PC-3 (cell line): ENCODE results near the gene COX10.

ENCODE experiments used
- CTCF ChIP-seq: fragments of 300-600 bp; sonication (generic); conservative IDR thresholded peaks from 2 replicates; pipeline ENCODE4 v1.5.1; 2017; ENCODE audit warnings: antibody characterized with exemption, low read depth, mild to moderate bottlenecking, low read length
- EZH2 ChIP-seq: fragments of 300-600 bp; sonication (generic); IDR thresholded peaks from one replicate; pipeline ENCODE4 v1.6.1; 2017; ENCODE audit warnings: antibody characterized with exemption, mild to moderate bottlenecking, low read length; ENCODE audit not compliant: unreplicated experiment

DNA sequence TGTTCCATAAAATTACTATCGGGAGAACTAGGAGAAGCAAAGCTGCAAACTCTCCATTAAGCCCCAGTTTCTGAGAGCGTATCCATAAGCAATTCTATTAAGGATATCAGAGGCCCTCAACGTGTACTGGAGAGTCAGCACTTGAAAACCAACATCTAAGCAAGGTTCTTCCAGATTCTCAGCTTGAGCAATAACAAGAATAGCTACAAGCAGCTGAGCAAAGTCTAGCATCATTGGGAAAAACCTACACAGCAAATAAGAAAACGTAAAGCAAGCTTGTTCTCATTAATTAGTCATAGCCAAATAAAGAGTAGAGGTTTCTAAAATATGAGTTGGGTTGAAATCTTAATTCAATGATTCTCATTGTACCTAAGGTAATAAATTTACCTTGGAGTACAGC is 26.9 kb upstream of the COX10 start:
- TF ChIP-seq CTCF (no peak), EZH2 (no peak)
